Stomach (tissue), 9 donors: ENCODE results near the gene ADGRD1. TPM values are rescaled to one million over a fixed set of nuclear protein-coding genes. Genes with fewer than 3 reads are reported as not detected.

ENCODE experiments used
- DNase-seq, 2 donors: peaks; one replicate each; pipeline versions ENCODE4 v3.0.0 to v3.0.0-alpha.2; 2013 to 2019
- H3K27ac ChIP-seq, 5 donors: fragments of 200-600 bp in 4 of 5; sonication (generic) in 4 of 5; one replicate each; pipeline ENCODE4 v1.5.1; 2013 to 2019; ENCODE audit warnings: mild to moderate bottlenecking in 1 of 5, moderate library complexity in 1 of 5
- H3K27me3 ChIP-seq, 3 donors: fragments of 200-600 bp; sonication (generic); one replicate each; pipeline ENCODE4 v1.5.1; 2017 to 2019; ENCODE audit warnings: mixed run types in 1 of 3
- H3K36me3 ChIP-seq, 4 donors: fragments of 200-600 bp; sonication (generic); 1 replicate in 3 of 4; 2 replicates in 1 of 4; pipeline ENCODE4 v1.5.1; 2016 to 2019
- H3K4me1 ChIP-seq, 4 donors: fragments of 200-600 bp; sonication (generic); one replicate each; pipeline ENCODE4 v1.5.1; 2016 to 2019
- H3K4me3 ChIP-seq, 4 donors: fragments of 200-600 bp; sonication (generic) in 3 of 4; one replicate each; pipeline ENCODE4 v1.5.1; 2016 to 2019; ENCODE audit warnings: mild to moderate bottlenecking in 1 of 4
- H3K9me3 ChIP-seq, 4 donors: fragments of 200-600 bp; sonication (generic); one replicate each; pipeline ENCODE4 v1.5.1; 2016 to 2019
- CTCF ChIP-seq, 7 experiments: fragments of 450-650 bp in 4 of 7; fragments of 200-600 bp in 3 of 7; sonication (generic) in 3 of 7; IDR thresholded peaks; one replicate each; pipeline ENCODE4 v1.5.1; 2016 to 2019; ENCODE audit warnings: antibody characterized with exemption in 7 of 7, control low read depth in 2 of 7, mild to moderate bottlenecking in 1 of 7
- EP300 ChIP-seq: sonication (generic); formaldehyde crosslinking; IDR thresholded peaks from one replicate; pipeline ENCODE4 v1.6.1; 2017; ENCODE audit warnings: antibody characterized with exemption
- POLR2A ChIP-seq, 4 donors: fragments of 450-650 bp; IDR thresholded peaks; one replicate each; pipeline ENCODE4 v1.6.1; 2016; ENCODE audit warnings: antibody characterized with exemption in 4 of 4, control low read depth in 2 of 4, mild to moderate bottlenecking in 1 of 4, moderate library complexity in 1 of 4
- POLR2AphosphoS5 ChIP-seq, 3 donors: sonication (generic); formaldehyde crosslinking; IDR thresholded peaks; one replicate each; pipeline ENCODE4 v1.6.1; 2016; ENCODE audit warnings: antibody characterized with exemption in 3 of 3
- WGBS, 5 donors: extraction: QIAGEN DNeasy Blood & Tissue Kit in 3 of 5; methylation state at CpG; one replicate each; pipeline versions ENCODE4 v1.1.5 to v1.1.7; 2013 to 2018; 5-methylcytosine and 5-hydroxymethylcytosine counted together
- intact Hi-C: fragments of 100-400 bp; cut with DNase I; formaldehyde crosslinking; loops from one replicate; pipeline ENCODE4 v1.15.1; 2023; ENCODE audit warnings: low total_unique reads
- polyA plus RNA-seq, 3 donors: library from polyadenylated mRNA; stranded (reverse); fragments of 200-250 nt; gene quantifications; one replicate each; pipeline ENCODE4 v1.2.3, GENCODE V29; 2013
- total RNA-seq, 5 donors: library from RNA; depleted of rRNA; stranded (reverse); fragments of >200 nt; gene quantifications; one replicate each; pipeline versions ENCODE4 v1.1.0 to v1.2.3, GENCODE V29; 2014 to 2016
- donor health status: healthy with polysubstance abuse.
- donor health status: Bipolar disorder and iron deficiency.
- donor health status: healthy.

The ADGRD1 gene
- total and polyA plus RNA-seq, 8 donors, result 3.7 to 43.8 (median 15.4) TPM

GRCh38 chr12:131075611-131076010 is 121.9 kb downstream of the ADGRD1 start:
- peak in 1 of 2 donors; percentile 7 for DNase-seq
- intact Hi-C loops, result no loop called here
- no peak for TF ChIP-seq POLR2AphosphoS5 (IDR thresholded peaks at IDR 0.05)
- TF ChIP-seq POLR2A (IDR thresholded peaks at IDR 0.05), result no peak
- no peak for TF ChIP-seq EP300
- no peak for TF ChIP-seq CTCF (IDR thresholded peaks at IDR 0.05)
- WGBS, 5 donors, result 64 to 84% (median 71%) methylated on average over 8 of the region's 8 CpGs
- Histone ChIP-seq H3K27ac (no peak overlapping the region), H3K4me3 (no peak overlapping the region), H3K9me3 (no peaks in the 10 kb centered on the region), H3K27me3 (no peaks in the 10 kb centered on the region), H3K4me1 (no peaks in the 10 kb centered on the region), H3K36me3 (peaks cover 0 to 28% (median 0%) of the 10 kb centered on the region in 4 donors)

- Histone ChIP-seq H3K36me3 (peaks cover 0 to 28% (median 0%) of the 10 kb centered on the region in 4 donors), H3K9me3 (no peaks in the 10 kb centered on the region), H3K27me3 (no peaks in the 10 kb centered on the region), H3K4me1 (no peaks in the 10 kb centered on the region), H3K4me3 (no peak overlapping the region), H3K27ac (no peak overlapping the region)
- peak in 1 of 2 donors; percentile 13 for DNase-seq
- WGBS, 5 donors, result 74 to 89% (median 81%) methylated on average over 1 to 3 of the region's 3 CpGs
- intact Hi-C loops, result no loop called here
- TF ChIP-seq CTCF (IDR thresholded peaks at IDR 0.05) (no peak), EP300 (no peak), POLR2A (IDR thresholded peaks at IDR 0.05) (no peak), POLR2AphosphoS5 (IDR thresholded peaks at IDR 0.05) (no peak)
Observed at GRCh38 chr12:131076296-131076695, 122.6 kb downstream of the ADGRD1 start.

- DNase-seq, result peak in 1 of 2 donors; percentile 11
- H3K27me3 ChIP-seq, result no peaks in the 10 kb centered on the region
- no peaks in the 10 kb centered on the region for H3K4me1 ChIP-seq
- no peaks in the 10 kb centered on the region for H3K9me3 ChIP-seq
- H3K27ac ChIP-seq, result no peak overlapping the region
- H3K4me3 ChIP-seq, result no peak overlapping the region
- TF ChIP-seq CTCF (IDR thresholded peaks at IDR 0.05), result no peak
- no peak for TF ChIP-seq POLR2AphosphoS5 (IDR thresholded peaks at IDR 0.05)
- no peak for TF ChIP-seq EP300
- no peak for TF ChIP-seq POLR2A (IDR thresholded peaks at IDR 0.05)
- WGBS, 5 donors, result 76 to 83% (median 77%) methylated on average over 20 to 25 of the region's 25 CpGs
- intact Hi-C loops, result no loop called here
- peaks cover 0 to 28% (median 0%) of the 10 kb centered on the region in 4 donors for H3K36me3 ChIP-seq
Observed at GRCh38 chr12:131076791-131077747, 123.4 kb downstream of the ADGRD1 start.

GRCh38 chr12:131077931-131078391 is 124.3 kb downstream of the ADGRD1 start:
- no peak overlapping the region for H3K4me3 ChIP-seq
- no peaks in the 10 kb centered on the region for H3K27me3 ChIP-seq
- peak in 1 of 2 donors; percentile 22 for DNase-seq
- no peak overlapping the region for H3K27ac ChIP-seq
- TF ChIP-seq EP300 (no peak), POLR2A (IDR thresholded peaks at IDR 0.05) (no peak), POLR2AphosphoS5 (IDR thresholded peaks at IDR 0.05) (no peak), CTCF (IDR thresholded peaks at IDR 0.05) (no peak)
- peaks cover 0 to 22% (median 0%) of the 10 kb centered on the region in 4 donors for H3K36me3 ChIP-seq
- no peaks in the 10 kb centered on the region for H3K9me3 ChIP-seq
- no peaks in the 10 kb centered on the region for H3K4me1 ChIP-seq
- intact Hi-C loops, result no loop called here
- whole genome bisulfite sequencing, 5 donors, result 45 to 62% (median 53%) methylated on average over 9 to 11 of the region's 11 CpGs
